ENCODE results near the gene LIPG.

Gene LIPG

DNA sequence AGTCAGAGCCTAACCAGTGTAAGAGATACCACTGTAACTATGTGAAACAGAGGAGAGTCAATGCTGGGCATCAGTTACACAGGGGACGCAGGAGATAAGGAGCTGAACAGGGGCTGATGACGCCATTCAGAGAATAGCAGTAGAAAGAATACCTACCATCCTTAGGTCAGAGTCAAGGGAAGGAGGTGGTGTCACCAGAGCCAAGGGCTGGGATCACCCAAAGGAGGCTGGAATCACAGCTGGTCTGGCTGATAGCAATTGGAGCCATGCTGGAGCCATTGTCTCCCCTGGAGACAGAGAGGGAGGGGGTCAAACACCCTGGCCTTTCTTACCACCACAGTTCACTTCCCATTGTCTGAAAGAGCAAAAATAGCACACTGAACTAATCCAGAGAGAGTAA, 37.5 kb upstream of the LIPG start:
- H3K27ac ChIP-seq (ENCODE audit: low read depth, low read length): no peak overlapping the region
- no peak overlapping the region for H3K4me3 ChIP-seq (ENCODE audit: low read depth, low read length)
- H2AFZ ChIP-seq (ENCODE audit: low read length, unreplicated experiment): no peak overlapping the region
- no peaks in the 10 kb centered on the region for H3K79me2 ChIP-seq (ENCODE audit: control insufficient read depth, insufficient read depth, low read length, unreplicated experiment)
- H3K27me3 ChIP-seq (ENCODE audit: insufficient read depth, low read length): no peaks in the 10 kb centered on the region
- H3K4me1 ChIP-seq (ENCODE audit: control insufficient read depth, insufficient read depth, low read length, unreplicated experiment): peaks cover 9% of the 10 kb centered on the region
- no peaks in the 10 kb centered on the region for H3K36me3 ChIP-seq (ENCODE audit: insufficient read depth, low read length)

DNA sequence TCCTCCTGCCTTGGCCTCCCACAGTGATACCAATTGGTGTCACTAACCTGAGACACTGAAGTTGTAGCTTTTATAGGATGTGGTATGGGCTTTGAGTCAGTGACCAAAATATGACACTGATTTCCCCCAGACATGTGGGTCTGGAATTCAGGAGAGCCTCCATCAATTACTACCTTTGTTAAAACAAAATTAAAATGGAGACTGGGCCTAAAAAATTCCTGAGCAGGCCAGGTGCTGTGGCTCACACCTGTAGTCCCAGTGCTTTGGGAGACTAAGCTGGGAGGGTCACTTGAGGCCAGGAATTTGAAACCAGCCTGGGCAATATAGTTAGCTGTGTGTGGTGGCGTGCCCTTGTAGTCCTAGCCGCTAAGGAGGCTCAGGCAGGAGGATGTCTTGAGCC, 36.9 kb upstream of the LIPG start:
- no peak overlapping the region for H2AFZ ChIP-seq (ENCODE audit: low read length, unreplicated experiment)
- H3K4me1 ChIP-seq (ENCODE audit: control insufficient read depth, insufficient read depth, low read length, unreplicated experiment): peaks cover 9% of the 10 kb centered on the region
- no peak overlapping the region for H3K4me3 ChIP-seq (ENCODE audit: low read depth, low read length)
- no peaks in the 10 kb centered on the region for H3K27me3 ChIP-seq (ENCODE audit: insufficient read depth, low read length)
- H3K36me3 ChIP-seq (ENCODE audit: insufficient read depth, low read length): no peaks in the 10 kb centered on the region
- no peaks in the 10 kb centered on the region for H3K79me2 ChIP-seq (ENCODE audit: control insufficient read depth, insufficient read depth, low read length, unreplicated experiment)
- no peak overlapping the region for H3K27ac ChIP-seq (ENCODE audit: low read depth, low read length)

DNA sequence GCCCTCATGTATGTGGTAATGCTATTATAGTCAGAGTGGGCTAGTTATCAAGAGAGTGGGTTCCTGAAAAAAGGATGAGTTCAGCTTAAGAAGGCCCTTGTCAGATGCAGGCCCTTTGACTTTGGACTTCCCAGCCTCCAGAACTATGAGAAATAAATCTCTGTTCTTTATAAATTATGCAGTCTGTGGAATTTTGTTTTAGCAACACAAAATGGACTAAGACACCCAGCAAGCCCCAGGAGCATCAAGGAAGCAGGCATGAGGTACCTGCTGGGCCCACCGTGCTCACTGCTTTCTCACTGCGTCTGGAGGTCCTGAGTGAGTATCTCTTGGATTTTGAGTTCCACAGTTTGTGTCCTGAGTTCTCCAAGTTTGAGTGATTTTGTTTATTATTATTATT, 35.9 kb upstream of the LIPG start:
- Histone ChIP-seq H3K4me1 (ENCODE audit: control insufficient read depth, insufficient read depth, low read length, unreplicated experiment) (peaks cover 4% of the 10 kb centered on the region), H3K79me2 (ENCODE audit: control insufficient read depth, insufficient read depth, low read length, unreplicated experiment) (no peaks in the 10 kb centered on the region), H2AFZ (ENCODE audit: low read length, unreplicated experiment) (no peak overlapping the region), H3K36me3 (ENCODE audit: insufficient read depth, low read length) (no peaks in the 10 kb centered on the region), H3K4me3 (ENCODE audit: low read depth, low read length) (no peak overlapping the region), H3K27me3 (ENCODE audit: insufficient read depth, low read length) (no peaks in the 10 kb centered on the region), H3K27ac (ENCODE audit: low read depth, low read length) (no peak overlapping the region)

- H3K36me3 ChIP-seq (ENCODE audit: insufficient read depth, low read length): no peaks in the 10 kb centered on the region
- no peak overlapping the region for H3K4me3 ChIP-seq (ENCODE audit: low read depth, low read length)
- H3K27ac ChIP-seq (ENCODE audit: low read depth, low read length): no peak overlapping the region
- H3K27me3 ChIP-seq (ENCODE audit: insufficient read depth, low read length): no peaks in the 10 kb centered on the region
- H3K79me2 ChIP-seq (ENCODE audit: control insufficient read depth, insufficient read depth, low read length, unreplicated experiment): no peaks in the 10 kb centered on the region
- no peak overlapping the region for H2AFZ ChIP-seq (ENCODE audit: low read length, unreplicated experiment)
- no peaks in the 10 kb centered on the region for H3K4me1 ChIP-seq (ENCODE audit: control insufficient read depth, insufficient read depth, low read length, unreplicated experiment)
Measured at GRCh38 chr18:49527631-49528327, 34.1 kb upstream of the LIPG start.

GRCh38 chr18:49529596-49529995, 32.3 kb upstream of the LIPG start:
- Histone ChIP-seq H3K36me3 (ENCODE audit: insufficient read depth, low read length) (no peaks in the 10 kb centered on the region), H3K27me3 (ENCODE audit: insufficient read depth, low read length) (no peaks in the 10 kb centered on the region), H3K4me1 (ENCODE audit: control insufficient read depth, insufficient read depth, low read length, unreplicated experiment) (no peaks in the 10 kb centered on the region), H3K4me3 (ENCODE audit: low read depth, low read length) (no peak overlapping the region), H2AFZ (ENCODE audit: low read length, unreplicated experiment) (no peak overlapping the region), H3K79me2 (ENCODE audit: control insufficient read depth, insufficient read depth, low read length, unreplicated experiment) (no peaks in the 10 kb centered on the region), H3K27ac (ENCODE audit: low read depth, low read length) (no peak overlapping the region)

GRCh38 chr18:49531678-49532153, 30.1 kb upstream of the LIPG start:
- Histone ChIP-seq H3K27ac (ENCODE audit: low read depth, low read length) (no peak overlapping the region), H3K79me2 (ENCODE audit: control insufficient read depth, insufficient read depth, low read length, unreplicated experiment) (no peaks in the 10 kb centered on the region), H3K4me3 (ENCODE audit: low read depth, low read length) (no peak overlapping the region)

GRCh38 chr18:49534846-49535601, 26.8 kb upstream of the LIPG start:
- Histone ChIP-seq H3K27me3 (ENCODE audit: insufficient read depth, low read length) (no peaks in the 10 kb centered on the region), H3K79me2 (ENCODE audit: control insufficient read depth, insufficient read depth, low read length, unreplicated experiment) (no peaks in the 10 kb centered on the region), H3K4me3 (ENCODE audit: low read depth, low read length) (no peak overlapping the region), H3K36me3 (ENCODE audit: insufficient read depth, low read length) (no peaks in the 10 kb centered on the region), H3K27ac (ENCODE audit: low read depth, low read length) (no peak overlapping the region), H2AFZ (ENCODE audit: low read length, unreplicated experiment) (no peak overlapping the region), H3K4me1 (ENCODE audit: control insufficient read depth, insufficient read depth, low read length, unreplicated experiment) (no peaks in the 10 kb centered on the region)

More at GRCh38 chr18:49531678-49532153, 30.1 kb upstream of the LIPG start:
- Histone ChIP-seq H3K4me1 (ENCODE audit: control insufficient read depth, insufficient read depth, low read length, unreplicated experiment) (no peaks in the 10 kb centered on the region), H3K27me3 (ENCODE audit: insufficient read depth, low read length) (no peaks in the 10 kb centered on the region), H3K36me3 (ENCODE audit: insufficient read depth, low read length) (no peaks in the 10 kb centered on the region), H2AFZ (ENCODE audit: low read length, unreplicated experiment) (no peak overlapping the region)

GRCh38 chr18:49537232-49537896, 24.5 kb upstream of the LIPG start:
- no peaks in the 10 kb centered on the region for H3K4me1 ChIP-seq (ENCODE audit: control insufficient read depth, insufficient read depth, low read length, unreplicated experiment)
- H3K79me2 ChIP-seq (ENCODE audit: control insufficient read depth, insufficient read depth, low read length, unreplicated experiment): no peaks in the 10 kb centered on the region
- H2AFZ ChIP-seq (ENCODE audit: low read length, unreplicated experiment): no peak overlapping the region
- H3K27me3 ChIP-seq (ENCODE audit: insufficient read depth, low read length): no peaks in the 10 kb centered on the region
- no peak overlapping the region for H3K27ac ChIP-seq (ENCODE audit: low read depth, low read length)
- no peak overlapping the region for H3K4me3 ChIP-seq (ENCODE audit: low read depth, low read length)
- no peaks in the 10 kb centered on the region for H3K36me3 ChIP-seq (ENCODE audit: insufficient read depth, low read length)

DNA sequence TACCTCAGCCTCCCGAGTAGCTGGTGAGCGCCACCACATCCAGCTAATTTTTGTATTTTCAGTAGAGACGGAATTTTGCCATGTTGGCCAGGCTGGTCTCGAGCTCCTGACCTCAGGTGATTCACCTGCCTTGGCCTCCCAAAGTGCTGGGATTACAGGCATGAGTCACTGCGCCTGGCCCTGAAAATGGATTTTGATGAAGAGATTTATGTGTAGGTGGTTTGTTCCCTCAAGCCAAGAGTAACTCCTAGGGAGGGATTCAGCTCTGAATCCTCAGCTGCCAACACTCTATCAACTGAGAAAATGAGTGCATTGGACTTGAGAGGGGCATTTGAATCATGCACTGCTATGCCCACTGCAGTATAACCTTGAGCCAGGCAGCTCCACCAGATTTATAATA, 17.5 kb upstream of the LIPG start:
- Histone ChIP-seq H3K27ac (ENCODE audit: low read depth, low read length) (no peak overlapping the region), H2AFZ (ENCODE audit: low read length, unreplicated experiment) (no peak overlapping the region), H3K36me3 (ENCODE audit: insufficient read depth, low read length) (no peaks in the 10 kb centered on the region), H3K27me3 (ENCODE audit: insufficient read depth, low read length) (no peaks in the 10 kb centered on the region), H3K79me2 (ENCODE audit: control insufficient read depth, insufficient read depth, low read length, unreplicated experiment) (no peaks in the 10 kb centered on the region), H3K4me3 (ENCODE audit: low read depth, low read length) (no peak overlapping the region), H3K4me1 (ENCODE audit: control insufficient read depth, insufficient read depth, low read length, unreplicated experiment) (peaks cover 16% of the 10 kb centered on the region)

DNA sequence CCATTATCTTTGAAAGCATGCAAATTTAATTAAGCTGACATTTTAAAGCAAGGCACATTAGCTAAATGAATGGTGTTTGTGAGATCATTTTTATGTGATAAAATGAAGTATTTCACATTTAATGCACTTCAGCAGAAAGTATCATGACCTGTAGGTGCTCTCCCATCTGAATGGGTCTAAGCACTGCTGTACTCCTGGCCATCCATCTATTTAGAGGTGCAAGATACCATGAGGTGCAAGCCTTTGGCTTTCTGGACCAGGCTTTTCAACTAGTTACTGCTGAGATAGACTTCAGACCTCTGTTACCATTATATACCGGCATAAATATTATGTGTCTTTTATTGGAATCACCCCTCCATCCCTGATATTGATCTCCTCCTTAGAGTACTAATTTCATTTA, 15.6 kb upstream of the LIPG start:
- H3K4me3 ChIP-seq (ENCODE audit: low read depth, low read length): no peak overlapping the region
- H3K4me1 ChIP-seq (ENCODE audit: control insufficient read depth, insufficient read depth, low read length, unreplicated experiment): peaks cover 16% of the 10 kb centered on the region
- H3K79me2 ChIP-seq (ENCODE audit: control insufficient read depth, insufficient read depth, low read length, unreplicated experiment): no peaks in the 10 kb centered on the region
- no peak overlapping the region for H2AFZ ChIP-seq (ENCODE audit: low read length, unreplicated experiment)
- no peaks in the 10 kb centered on the region for H3K27me3 ChIP-seq (ENCODE audit: insufficient read depth, low read length)
- no peak overlapping the region for H3K27ac ChIP-seq (ENCODE audit: low read depth, low read length)
- H3K36me3 ChIP-seq (ENCODE audit: insufficient read depth, low read length): no peaks in the 10 kb centered on the region

Data from ACC112 (cell line).